ENCODE results near the gene ADGRA1.

The ADGRA1 gene

GRCh38 chr10:133122171-133122935, 34.6 kb downstream of the ADGRA1 start:
- DNase-seq (ENCODE audit: extremely low read depth, low read depth), result no peak
- TF ChIP-seq, protein P1, sequence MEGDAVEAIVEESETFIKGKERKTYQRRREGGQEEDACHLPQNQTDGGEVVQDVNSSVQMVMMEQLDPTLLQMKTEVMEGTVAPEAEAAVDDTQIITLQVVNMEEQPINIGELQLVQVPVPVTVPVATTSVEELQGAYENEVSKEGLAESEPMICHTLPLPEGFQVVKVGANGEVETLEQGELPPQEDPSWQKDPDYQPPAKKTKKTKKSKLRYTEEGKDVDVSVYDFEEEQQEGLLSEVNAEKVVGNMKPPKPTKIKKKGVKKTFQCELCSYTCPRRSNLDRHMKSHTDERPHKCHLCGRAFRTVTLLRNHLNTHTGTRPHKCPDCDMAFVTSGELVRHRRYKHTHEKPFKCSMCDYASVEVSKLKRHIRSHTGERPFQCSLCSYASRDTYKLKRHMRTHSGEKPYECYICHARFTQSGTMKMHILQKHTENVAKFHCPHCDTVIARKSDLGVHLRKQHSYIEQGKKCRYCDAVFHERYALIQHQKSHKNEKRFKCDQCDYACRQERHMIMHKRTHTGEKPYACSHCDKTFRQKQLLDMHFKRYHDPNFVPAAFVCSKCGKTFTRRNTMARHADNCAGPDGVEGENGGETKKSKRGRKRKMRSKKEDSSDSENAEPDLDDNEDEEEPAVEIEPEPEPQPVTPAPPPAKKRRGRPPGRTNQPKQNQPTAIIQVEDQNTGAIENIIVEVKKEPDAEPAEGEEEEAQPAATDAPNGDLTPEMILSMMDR (IDR thresholded peaks at IDR 0.05; ENCODE audit: low read depth, low read length), result no peak

- TF ChIP-seq, protein P1 (IDR thresholded peaks at IDR 0.05; ENCODE audit: low read depth, low read length), result no peak
Observed at GRCh38 chr10:133123050-133123745, 35.5 kb downstream of the ADGRA1 start.

GRCh38 chr10:133123746-133124356, 36.1 kb downstream of the ADGRA1 start:
- no peak for DNase-seq (ENCODE audit: extremely low read depth, low read depth)
- TF ChIP-seq, protein P1 (IDR thresholded peaks at IDR 0.05; ENCODE audit: low read depth, low read length), result no peak

More at GRCh38 chr10:133123050-133123745, 35.5 kb downstream of the ADGRA1 start:
- DNase-seq (ENCODE audit: extremely low read depth, low read depth), result no peak

DNA sequence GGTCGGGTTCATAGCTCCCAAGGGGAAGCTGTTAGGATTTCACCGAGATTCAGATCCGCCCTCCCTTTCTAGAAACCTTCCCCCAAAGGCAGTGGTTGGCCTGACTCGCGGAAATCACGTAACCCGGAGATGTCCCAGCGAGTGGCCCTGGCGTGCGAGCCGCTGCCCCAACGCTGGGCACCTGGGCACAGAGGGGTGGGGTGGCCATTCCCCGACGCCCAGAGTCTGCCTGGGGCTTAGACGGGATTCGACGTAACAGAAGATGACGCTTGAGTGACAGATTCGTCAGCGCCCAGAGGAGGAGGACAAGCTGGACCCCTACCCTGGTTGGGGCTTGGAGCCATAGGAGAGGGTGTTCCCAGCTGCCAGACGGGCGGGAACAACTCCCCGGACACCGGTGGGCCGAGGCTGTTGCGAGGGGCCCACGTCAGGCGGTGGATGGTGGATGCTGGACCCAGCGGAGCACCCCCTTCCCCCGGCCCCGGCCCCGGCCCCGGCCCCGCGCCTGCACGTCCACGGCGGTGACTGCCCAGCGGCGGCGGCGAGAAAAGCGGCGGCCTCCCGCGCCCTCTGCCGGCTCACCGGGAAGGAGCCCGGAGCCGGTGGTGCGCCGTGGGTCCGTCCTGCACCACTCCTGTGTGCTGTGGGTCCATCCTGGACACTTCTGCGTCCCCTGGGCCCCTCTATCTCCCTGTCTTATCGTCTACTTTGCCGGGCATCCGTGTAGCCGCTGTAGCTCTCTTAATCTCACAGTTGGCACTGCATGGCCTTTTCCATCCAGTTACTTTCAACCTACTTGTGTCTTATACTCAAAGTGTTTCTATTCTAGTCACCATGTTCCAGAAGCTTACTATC, 36.9 kb downstream of the ADGRA1 start:
- TF ChIP-seq, protein P1 (IDR thresholded peaks at IDR 0.05; ENCODE audit: low read depth, low read length), result peak; percentile 33
- DNase-seq (ENCODE audit: extremely low read depth, low read depth), result no peak

GRCh38 chr10:133125901-133126300, 38.2 kb downstream of the ADGRA1 start:
- TF ChIP-seq, protein P1 (IDR thresholded peaks at IDR 0.05; ENCODE audit: low read depth, low read length), result no peak
- DNase-seq (ENCODE audit: extremely low read depth, low read depth), result no peak

DNA sequence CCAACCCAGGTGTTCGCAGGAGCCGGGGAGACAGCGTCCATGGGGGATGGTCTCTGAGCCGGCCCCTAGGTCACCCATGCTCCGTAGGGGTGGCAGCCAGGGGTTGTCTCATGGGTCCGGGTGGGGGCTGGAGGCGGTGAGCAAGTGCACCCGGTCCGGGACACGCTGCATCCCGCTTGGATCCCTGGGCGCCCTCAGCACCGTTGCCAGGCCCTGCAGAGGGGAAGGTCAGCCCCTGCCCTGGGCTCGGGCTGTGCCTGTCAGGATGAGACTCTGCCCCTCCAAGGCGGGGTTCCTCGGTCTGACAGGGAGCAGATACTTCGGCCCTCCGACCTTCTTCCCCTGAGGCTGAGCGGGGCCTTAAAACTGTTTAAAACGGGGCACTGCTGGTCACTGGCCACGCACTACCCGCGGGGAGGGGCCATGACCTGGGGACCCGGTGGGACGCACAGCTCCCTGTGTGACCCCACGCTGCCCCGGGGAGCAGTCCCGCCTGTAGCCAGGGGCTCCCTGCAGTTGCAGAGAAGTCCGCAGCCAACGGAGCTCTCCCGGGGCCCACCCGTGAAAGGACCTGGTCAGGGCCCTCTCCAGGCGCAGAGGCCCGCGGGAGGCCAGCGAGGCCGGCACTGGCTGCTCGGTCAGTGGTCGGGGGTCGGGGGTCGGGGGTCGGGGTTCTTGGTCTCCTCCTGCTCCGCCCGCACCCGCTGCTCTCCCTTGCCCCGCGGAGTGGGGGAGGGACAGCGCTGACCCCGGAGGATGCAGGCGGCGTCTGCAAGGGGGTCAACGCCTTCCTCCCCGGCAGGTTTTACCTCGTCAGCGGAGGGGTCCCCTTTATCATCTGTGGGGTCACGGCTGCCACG, 38.9 kb downstream of the ADGRA1 start:
- TF ChIP-seq, protein P1 (IDR thresholded peaks at IDR 0.05; ENCODE audit: low read depth, low read length), result no peak
- no peak for DNase-seq (ENCODE audit: extremely low read depth, low read depth)
